ENCODE results near the gene MAEA.

The MAEA gene

DNA sequence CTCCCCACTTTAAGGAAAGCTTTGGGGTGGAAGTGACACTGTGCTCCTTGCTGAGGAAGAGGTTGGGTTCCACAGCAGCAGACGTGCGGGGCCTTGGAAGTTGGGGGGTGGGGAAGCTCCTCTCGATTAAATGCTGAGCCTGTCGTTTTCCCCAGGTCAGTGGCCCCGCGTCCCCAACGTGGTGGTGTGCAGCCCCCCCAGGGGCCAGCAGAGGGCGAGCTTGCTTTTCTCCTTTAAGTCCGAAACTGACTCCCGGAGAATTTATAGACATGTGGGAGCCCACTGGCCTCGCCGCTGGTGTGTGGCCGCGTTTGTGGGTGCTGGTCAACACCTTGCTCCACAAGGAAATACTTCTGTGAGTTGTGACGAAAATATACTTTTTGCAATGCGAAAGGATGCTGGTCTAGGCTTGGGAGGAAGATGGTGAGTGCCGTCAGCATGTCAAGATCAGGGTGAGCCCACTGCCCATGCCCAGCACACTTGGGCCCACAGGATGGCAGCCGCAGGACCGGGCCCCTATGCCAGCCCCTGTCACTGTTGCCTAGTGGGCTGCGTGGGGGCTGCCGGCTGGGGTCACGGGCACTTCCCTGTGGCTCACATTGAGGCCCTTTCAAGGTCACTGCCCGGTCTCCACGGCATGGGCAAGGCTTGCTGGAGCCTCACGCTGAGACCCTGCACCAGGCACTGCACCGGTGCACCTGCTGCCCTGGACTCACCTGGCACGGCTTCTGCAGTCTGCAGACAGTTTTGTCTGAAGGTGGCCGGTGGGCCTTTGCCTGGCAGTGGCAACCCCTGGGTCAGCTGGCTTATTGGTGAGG, 66.7 kb downstream of the MAEA start:
- DNase-seq: peak; percentile 37 to 56

DNA sequence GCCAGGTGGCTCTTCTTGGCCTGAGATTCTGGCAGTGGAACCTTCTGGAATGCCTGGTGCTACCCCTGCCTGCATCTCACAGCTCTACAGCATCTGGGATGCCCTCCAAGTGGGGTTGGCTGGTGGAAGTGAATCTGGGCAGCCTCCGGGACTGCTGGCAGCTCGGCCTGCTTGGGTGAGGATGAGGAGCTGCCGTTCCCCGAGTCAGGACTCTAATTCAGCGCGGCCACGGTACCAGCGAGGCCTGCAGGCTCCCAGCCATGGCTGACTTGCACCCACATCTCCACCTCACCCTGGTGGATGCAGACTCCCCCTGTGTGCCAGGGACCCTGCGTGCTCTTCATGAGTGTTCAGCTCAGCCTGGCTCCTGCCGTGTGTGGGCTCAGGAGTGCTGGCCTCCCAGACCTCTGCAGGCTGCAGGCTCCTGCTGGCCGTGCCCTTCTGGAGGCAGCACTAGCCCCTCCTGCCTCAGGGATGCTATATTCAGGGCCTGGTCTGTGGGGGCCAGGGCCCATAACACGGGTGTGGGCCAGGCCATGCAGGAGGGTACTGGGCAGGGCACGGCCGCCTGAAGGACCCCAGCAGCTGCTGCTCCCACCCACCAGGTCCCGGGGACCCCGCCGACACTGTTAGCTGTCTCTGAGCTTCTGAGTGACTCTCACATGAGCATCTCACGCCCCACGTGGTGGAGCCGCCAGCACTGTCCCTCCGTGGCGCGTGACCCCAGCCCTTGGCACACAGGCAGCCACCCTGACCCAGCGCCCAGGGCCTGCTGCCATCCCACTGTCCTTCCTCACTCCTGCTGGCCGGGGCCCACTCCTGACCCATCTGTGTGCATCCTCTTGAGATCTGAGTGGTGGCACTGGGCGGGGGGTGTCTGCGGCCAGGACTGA, 67.9 kb downstream of the MAEA start:
- no peak for DNase-seq

DNA sequence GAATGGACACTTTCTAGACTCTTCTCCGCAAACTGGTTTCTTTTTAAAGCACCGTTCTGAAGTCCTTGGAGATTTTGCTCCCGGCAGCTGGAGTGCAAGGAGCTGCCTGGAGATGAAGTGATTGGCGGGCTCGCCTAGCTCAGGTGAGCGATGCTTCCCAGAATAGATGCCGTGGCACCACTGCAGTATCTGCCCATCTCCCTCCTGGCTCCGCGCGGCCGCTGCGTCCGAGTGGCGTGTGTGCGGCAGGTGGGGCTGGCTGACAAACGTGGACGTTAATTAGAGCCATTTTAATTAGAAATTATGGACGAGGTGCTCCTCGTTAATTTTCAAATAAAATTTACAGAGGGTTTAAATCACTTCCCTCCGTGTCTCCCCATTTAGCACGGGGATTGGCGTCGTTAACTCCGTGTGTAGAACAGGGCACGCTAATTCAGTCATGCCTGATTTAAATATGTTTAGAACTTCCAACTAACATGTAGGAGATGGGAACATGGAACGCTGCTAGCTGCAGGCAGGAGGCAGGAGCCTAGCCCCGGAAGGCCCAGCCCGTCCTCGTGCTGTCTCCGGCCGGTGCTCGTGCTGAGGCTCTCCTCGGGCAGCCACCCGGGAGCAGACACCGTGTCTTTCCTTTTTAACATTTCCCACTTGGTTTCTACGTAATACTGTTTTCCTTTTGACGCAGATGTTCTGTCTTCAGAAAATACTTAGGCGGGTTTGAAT, 68.9 kb downstream of the MAEA start:
- DNase-seq: no peak

DNA sequence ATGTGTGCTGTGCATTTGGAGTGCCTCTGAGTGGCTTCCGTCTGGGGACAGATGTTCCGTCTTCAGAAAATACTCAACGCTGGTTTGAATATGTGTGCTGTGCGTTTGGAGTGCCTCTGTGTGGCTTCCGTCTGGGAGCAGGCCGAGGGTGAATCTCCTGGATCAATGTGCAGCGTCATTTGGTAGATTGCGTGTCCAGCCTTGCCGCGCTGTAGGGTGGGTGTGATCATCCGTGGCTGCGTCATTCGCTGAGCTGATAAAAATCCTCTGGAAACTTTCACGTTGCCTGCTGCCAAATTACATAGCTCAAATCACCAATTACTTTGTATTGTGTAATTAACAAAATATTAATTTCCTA, 69.4 kb downstream of the MAEA start:
- DNase-seq: no peak

DNA sequence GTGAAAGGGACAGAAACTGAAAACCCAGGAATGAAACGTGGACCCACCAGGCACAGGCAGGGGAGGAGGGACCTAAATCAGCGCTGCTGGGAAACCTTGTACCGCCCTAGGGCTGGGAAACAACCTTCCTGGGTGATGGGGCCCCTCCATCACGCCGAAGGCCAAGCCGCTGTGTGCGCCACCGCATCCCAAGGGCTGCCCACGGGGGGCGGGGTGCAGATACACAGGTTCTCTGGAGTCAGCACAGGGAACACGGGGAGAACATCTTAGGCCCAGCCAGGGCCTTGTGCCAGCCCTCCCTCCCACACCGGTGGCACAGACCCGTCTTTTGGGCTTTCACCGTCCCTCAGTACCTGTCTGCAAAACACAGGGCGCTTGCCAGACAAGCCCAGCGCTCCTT, 70.3 kb downstream of the MAEA start:
- DNase-seq: no peak

DNA sequence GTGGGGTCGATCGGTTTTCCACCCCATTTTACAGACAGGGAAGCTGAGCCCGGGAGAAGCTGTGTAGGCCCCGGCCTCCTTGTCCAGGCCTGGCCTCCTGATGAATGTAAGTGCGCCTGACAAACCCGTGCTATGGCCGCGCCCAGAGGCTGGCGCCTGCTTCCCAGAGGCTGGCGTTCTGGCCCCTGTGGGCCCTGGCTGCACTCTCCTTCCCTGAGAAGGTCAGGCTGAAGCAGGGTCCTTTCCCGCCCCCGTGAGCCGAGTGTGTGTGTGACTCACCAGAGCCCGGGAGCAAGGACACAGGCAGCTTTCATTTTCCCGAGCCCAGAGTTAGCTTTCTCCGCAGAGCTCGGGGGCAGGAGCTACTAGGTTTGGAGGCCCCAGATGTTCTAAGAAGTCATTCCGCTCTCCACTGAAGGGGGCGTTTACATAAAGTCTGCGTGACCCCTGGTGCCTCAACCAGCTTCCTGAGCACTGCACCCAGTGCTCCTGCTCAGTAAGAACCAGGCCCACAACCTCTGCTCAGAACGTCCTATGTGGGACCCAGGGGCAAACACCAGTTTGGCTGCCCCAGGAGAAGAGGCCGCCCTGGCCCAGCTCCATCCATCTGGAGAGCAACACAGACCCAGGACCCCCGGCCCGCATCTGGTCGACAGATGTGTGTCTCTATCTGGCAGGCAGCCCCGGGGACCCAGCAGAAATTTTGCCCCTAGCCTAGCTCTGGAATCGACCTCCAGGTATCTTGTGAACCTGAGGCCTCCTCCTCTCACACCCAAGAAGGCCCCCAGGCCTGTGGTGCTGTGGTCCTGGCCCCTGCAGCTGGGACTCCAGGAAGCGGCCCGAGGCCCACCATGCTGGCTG, 71.0 kb downstream of the MAEA start:
- no peak for DNase-seq

DNA sequence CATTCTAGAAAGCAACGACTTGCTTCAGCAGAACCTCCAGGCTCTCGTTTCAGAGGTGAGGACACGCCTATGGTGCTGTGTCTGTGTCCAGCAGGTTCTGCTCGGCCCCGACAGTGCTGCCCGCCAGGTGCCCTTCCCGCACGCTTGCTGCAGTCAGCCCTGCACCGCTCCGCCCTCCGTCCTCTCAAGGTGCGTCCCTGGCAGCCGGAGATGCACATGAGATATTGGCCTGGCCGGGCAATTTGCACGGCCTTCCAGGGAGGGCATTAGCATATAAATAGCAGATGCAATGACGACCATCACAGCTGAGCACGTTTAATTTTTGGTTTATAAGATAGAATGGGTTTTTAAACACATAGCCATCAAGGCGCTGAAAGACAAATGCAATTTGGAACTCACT, 71.7 kb downstream of the MAEA start:
- no peak for DNase-seq

DNA sequence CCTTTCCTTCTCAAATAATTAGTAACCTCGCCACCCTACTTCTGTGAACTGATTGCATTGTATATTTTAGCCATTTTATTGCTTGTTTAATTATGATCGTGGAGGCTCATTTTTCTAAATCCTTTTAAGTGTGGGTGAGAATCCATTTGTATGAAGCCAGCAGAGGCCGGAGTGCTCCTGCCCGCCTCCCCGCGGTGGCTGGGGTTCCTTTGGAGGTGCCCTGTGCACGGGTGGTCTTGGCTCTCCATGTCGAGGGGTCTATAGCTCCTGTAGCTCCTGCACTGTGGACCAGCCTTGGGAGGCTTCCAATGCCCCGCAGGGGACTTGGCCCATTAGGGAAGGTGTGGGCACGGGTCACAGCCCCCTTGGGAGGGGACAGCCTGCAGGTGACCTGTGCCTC, 72.4 kb downstream of the MAEA start:
- no peak for DNase-seq

DNA sequence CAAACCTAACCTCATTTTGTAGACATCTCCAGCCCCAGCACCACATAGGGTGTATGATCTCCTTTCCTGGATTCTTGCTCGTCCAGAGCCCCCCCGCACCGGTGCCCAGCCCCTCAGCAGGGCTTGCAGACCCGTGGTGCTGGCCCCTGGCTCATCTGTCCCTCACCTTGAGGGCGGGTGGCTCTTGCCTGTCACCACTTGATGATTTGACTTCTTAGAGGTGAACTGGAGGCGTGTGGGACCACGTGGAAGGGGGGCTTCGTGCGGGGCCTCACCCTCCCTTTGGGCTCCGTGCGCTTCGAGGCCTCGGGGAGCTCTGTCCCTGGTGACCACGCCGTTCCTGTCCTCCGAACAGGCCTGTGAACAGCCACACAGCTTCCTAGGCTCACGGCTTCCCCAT, 72.8 kb downstream of the MAEA start:
- DNase-seq: no peak

DNA sequence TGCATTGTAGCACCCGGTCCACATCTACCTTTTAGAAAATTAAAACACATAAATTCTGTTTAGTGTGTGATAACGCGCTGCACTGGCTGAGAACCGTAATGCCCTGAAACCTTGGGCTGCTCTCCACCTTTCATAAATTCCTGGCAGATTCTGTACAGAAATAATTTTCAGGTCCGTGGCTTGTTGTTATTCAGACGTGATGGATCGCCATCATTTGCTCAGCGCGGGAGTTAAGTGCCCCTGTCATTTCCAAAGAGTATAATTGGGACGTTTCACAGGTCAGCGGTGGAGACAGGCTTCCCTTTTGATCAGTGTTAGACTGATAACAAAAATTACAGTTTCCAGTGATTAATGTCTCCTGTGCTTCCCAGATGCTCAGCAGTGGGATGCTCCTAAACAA, 73.8 kb downstream of the MAEA start:
- no peak for DNase-seq

DNA sequence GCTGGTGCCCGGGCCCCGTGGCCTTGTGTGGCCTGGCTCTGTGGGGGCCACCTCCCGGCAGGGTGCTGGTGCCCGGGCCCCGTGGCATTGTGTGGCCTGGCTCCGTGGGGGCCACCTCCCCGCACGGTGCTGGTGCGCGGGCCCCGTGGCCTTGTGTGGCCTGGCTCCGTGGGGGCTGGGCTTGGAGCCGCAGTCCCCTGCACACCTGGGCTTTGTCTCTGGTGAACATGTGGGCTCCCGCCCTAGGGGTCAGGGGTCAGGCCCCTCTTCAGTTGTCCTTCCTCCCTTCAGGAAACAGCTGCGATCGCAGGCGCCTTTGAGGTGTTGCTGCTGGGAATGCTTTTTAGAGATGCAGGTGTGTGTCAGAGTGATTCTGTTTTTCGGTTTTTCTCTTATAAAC, 74.5 kb downstream of the MAEA start:
- DNase-seq: no peak

DNA sequence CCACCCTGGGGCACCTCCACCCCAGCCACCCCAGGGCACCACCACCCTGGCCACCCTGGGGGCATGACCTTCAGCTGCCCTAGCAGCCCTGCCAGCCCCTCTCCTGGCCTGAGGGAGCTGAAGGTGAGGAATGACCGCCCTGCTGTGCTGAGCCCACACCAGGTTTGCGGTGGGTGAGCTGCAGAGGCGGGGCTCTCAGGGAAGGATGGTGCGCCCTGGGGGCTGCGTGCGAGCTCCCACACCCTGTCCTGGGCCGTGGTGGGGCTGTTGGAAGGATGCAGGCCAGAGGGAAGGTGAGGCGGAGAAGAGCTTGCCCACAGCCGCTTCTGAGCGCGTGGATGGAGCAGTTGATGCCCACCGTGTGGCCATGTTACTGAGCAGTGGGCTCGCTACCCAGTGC, 75.1 kb downstream of the MAEA start:
- DNase-seq: no peak

DNA sequence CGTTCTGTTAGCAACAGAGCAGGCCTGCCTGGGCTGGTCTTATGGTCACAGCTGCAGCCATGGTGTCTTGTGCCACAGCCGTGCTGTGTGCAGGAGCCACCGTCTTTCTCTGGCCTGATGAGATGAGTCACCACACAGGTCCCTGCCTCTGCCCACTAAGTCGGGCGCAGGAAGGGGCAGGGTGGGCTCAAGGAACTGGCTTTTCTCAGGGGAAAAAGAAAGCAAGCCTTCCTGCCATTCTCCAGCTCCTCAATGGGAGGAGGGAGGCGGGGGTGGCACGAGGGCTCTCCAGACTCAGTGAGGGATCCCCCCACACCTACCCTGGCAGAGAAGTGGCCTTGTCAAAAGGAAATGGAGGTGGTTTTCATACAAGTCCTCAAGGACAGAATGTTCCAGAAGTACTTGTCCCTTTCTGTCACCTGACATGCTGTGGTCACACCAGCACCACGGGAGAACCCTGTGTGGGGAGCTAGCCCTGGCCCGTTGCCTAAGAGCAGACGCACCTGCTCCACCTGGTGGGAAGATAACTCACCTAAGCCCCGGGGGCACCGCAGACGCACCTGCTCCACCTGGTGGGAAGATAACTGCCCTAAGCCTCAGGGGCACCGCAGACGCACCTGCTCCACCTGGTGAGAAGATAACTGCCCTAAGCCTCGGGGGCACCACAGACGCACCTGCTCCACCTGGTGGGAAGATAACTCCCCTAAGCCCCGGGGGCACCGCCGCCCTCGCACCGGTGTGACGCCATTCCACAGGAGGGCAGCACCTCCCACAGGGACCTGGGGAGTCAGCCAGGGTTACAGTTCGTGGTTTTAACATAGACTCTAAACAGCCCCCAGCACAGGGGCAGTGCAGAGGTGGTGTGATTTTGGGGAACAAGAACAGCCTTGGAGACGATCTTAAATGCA, 75.8 kb downstream of the MAEA start:
- no peak for DNase-seq

DNA sequence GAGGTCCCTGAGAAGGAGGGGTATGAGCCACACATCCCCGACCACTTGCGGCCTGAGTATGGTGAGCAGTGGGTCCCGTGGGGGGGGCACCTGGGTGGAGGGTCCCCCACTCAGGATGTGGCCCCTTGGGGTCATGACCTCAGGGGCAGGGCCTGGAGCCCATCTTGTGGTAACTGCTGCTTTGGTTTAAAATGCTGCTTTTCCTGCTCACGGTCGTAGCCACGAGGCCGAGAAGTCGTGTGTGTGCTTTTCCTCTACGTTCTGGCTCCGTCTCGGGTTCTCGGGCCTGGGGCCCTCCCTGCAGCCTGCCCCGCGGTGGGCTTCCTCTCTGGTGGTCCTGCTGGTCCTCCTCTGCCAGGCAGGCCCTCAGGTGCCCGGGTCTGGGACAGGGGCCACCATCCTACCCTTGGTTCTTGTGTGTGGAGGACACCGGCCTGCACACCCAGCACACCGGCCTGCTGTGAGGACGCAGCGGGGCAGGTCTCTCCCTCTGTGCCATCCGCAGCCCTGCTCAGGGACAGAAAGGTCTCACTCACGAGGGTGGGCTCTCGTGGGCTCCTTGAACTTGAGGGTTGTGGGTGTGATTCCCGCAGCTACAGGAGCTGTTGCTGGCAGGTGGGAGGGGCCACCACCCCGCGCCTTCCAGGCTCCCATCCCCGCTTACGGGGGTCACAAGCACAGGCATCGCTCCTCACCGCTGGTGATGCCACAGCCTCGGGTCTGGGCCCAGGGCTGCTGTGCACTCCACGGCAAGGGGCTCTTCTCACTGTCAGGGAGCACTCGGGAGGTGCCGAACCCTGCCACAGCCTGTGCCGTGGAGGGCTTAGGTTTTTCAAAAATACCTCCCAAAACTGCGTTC, 76.9 kb downstream of the MAEA start:
- DNase-seq: no peak

DNA sequence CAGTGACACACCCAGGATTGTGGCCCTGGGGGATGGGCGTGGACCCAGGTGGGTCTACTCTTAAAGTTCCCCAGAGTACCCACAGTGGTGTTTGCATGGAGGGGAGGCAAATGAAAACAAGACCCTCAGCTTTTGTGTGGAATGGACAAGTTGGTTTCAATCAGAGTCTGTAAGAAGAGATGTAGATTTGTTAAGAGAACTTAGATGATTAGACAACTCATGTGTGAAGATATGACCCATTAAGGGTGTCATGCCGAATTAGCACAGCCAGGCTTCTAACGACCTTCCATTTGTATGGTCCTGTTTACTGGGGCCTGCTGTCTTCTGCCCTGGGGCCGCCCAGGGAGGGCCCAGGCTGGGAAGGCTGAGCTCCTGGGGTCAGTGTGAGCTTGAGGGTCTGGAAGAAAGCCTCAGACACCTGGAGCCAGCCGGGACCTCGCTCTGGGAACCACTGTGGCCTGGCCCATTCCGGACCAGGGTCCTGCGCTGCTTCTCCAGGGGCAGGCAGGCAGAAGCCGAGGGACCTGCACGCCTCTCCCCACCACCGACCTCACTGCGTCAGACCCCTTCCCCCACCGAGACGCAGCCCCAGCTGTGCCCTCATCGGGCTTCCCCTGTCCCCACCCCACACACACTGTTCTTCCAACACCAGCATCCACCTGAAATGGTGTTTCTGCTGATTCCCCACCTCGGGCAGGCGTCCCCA, 77.7 kb downstream of the MAEA start:
- no peak for DNase-seq

DNA sequence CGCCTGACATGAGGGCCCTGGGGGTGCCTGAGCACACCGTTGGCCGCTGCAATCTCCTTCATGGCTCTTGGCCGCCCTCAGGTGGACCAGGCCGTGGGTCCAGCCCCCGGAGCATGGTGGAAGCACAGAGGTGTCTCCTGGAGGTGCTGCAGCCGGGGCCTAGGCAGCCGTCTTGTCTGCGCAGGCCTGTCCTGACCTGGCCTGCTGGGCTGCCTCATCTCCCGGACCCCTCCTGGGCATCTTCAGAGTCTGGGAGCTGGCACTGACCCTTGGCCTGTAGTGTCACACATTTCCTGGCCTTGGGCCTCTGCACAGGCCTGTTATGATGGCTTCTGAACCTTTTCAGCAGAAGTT, 78.2 kb downstream of the MAEA start:
- DNase-seq: no peak

DNA sequence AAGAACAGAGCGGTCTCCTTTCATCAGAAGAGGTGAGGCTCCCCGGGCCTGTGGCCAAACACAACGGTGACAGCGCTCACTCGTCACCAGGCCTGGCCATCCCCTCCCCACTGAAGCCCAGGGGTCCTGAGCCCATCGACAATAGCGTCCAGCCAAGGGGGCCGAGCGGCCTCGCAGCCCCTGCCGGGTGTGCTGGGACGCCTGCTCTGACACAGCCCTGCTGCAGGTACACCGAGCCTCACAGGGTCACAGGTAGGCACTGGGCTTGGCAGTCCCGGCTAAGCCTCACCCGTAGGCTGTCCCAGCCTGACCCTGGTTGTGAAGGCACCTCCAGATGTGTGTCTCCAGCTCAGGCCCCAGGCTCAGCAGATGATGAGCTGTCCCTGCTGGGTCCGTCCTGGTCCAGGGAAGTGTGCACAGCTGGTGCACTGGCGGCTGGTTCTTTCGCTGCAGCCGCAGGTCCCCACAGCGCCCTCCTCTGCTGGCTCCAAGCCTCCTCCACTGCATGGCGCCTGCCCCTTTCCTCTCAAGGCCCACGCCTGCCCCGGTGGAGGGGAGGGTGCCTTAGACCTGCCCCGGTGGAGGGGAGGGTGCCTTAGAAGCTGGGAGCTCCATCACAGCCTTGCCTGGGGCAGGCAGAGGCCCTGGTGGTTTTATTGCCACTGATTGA, 78.9 kb downstream of the MAEA start:
- no peak for DNase-seq

DNA sequence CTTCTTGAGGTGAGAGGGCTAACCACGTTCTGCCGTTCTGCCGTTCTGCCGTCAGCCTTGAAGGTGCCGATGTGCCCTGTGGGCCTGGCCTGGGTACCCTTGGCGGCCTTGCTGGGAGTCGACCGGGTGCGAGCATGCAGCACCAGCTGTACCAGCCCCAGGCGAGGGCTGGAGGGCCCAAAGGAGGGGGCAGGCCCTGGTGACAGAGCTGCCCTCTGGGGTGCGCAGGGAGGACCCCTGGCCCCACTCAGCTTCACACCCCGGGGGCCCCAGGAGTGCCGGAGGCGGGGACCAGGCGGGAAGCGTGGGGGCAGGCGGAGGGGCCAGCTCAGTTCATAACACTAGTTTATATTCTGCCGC, 79.4 kb downstream of the MAEA start:
- no peak for DNase-seq

DNA sequence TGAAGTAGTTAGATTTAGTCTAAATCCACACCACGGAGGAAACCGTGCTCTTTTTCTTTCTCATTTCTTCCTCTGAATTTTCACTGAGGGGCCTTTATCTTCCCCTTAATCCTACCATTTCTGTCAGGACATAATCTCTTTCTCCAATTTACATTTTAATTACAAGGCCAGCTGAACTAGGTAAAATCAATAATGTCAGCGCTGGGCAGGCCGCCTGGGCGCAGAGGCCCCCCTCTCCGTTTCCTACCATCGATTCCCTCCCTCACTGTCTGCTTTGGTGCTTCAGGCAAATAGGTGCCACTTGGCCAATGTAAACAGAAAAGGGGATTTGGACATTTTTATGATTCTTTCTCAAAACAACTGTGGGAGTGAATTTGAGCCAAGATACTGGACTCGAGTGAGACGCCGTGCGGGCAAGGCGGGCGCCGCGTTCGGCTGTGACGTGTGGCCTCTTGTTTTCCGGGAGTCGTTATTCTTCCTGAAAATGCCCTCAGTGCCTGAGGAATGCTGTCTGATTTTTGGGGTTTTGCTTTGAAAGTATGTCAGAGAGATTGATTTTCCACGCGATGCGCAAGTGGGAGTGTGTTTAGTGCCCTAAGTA, 79.9 kb downstream of the MAEA start:
- no peak for DNase-seq

Measured in CD4-positive, alpha-beta T cell treated with Interleukin-4 for 1 hour (primary cell).